ENCODE results near the gene TLCD3B. TPM values are rescaled to one million over a fixed set of nuclear protein-coding genes. Genes with fewer than 3 reads are reported as not detected.

The TLCD3B gene
- total RNA-seq, 3 donors from 2014 or later: 0.22 to 0.33 (median 0.32) TPM

- no peaks in the 10 kb centered on the region for H3K9me3 Mint-ChIP-seq
- H3K36me3 Mint-ChIP-seq (ENCODE audit: insufficient read depth): peaks cover 33% of the 10 kb centered on the region
- ATAC-seq (peak in 1 of 2 donors; percentile 6), DNase-seq (peak; percentile 30)
- peaks cover 35% of the 10 kb centered on the region for H3K4me1 Mint-ChIP-seq (ENCODE audit: low read depth)
- H3K27me3 Mint-ChIP-seq (ENCODE audit: low read depth): no peaks in the 10 kb centered on the region
- peak overlapping the region; percentile 98 for H3K4me3 Mint-ChIP-seq
Observed at GRCh38 chr16:30065943-30066760, 35.1 kb upstream of the TLCD3B start.

- Mint-ChIP-seq H3K9me3 (no peaks in the 10 kb centered on the region), H3K36me3 (ENCODE audit: insufficient read depth) (peaks cover 29% of the 10 kb centered on the region)
Observed at GRCh38 chr16:30065102-30065942, 34.3 kb upstream of the TLCD3B start, which contains the start of gene ALDOA. Gene ALDOA (plus strand): TSS chr16:30065760. CDS start chr16:30066898, 1,138 bp downstream.

GRCh38 chr16:30064729-30065101 is 33.6 kb upstream of the TLCD3B start:
- Mint-ChIP-seq H3K4me1 (ENCODE audit: low read depth) (peaks cover 31% of the 10 kb centered on the region), H3K9me3 (no peaks in the 10 kb centered on the region), H3K4me3 (peak overlapping the region; percentile 98), H3K27me3 (ENCODE audit: low read depth) (no peaks in the 10 kb centered on the region), H3K36me3 (ENCODE audit: insufficient read depth) (peaks cover 25% of the 10 kb centered on the region)
- DNase-seq (no peak), ATAC-seq (no peak)

More at GRCh38 chr16:30065102-30065942, 34.3 kb upstream of the TLCD3B start, which contains the start of gene ALDOA:
- DNase-seq (peak; percentile 94), ATAC-seq (peak; percentile 84 to 85)
- H3K4me1 Mint-ChIP-seq (ENCODE audit: low read depth): peaks cover 34% of the 10 kb centered on the region
- H3K27me3 Mint-ChIP-seq (ENCODE audit: low read depth): no peaks in the 10 kb centered on the region
- H3K4me3 Mint-ChIP-seq: peak within 1 kb of the TSS; percentile 98

- Mint-ChIP-seq H3K36me3 (ENCODE audit: insufficient read depth) (peaks cover 20% of the 10 kb centered on the region), H3K4me3 (peak overlapping the region; percentile 98), H3K4me1 (ENCODE audit: low read depth) (peaks cover 25% of the 10 kb centered on the region), H3K27me3 (ENCODE audit: low read depth) (no peaks in the 10 kb centered on the region), H3K9me3 (no peaks in the 10 kb centered on the region)
- DNase-seq (peak; percentile 62), ATAC-seq (peak; percentile 27 to 28)
Observed at GRCh38 chr16:30063893-30064728, 33.0 kb upstream of the TLCD3B start.

- Mint-ChIP-seq H3K9me3 (no peaks in the 10 kb centered on the region), H3K36me3 (ENCODE audit: insufficient read depth) (peaks cover 14% of the 10 kb centered on the region), H3K4me1 (ENCODE audit: low read depth) (peaks cover 19% of the 10 kb centered on the region)
Observed at GRCh38 chr16:30063278-30063892, 32.3 kb upstream of the TLCD3B start.

GRCh38 chr16:30060836-30061554 is 29.9 kb upstream of the TLCD3B start:
- DNase-seq: no peak
- H3K4me1 Mint-ChIP-seq (ENCODE audit: low read depth): peaks cover 5% of the 10 kb centered on the region
- ATAC-seq: no peak
- H3K4me3 Mint-ChIP-seq: no peak overlapping the region
- no peaks in the 10 kb centered on the region for H3K27me3 Mint-ChIP-seq (ENCODE audit: low read depth)
- H3K36me3 Mint-ChIP-seq (ENCODE audit: insufficient read depth): no peaks in the 10 kb centered on the region
- no peaks in the 10 kb centered on the region for H3K9me3 Mint-ChIP-seq

More at GRCh38 chr16:30063278-30063892, 32.3 kb upstream of the TLCD3B start:
- ATAC-seq (no peak), DNase-seq (no peak)
- peak overlapping the region; percentile 98 for H3K4me3 Mint-ChIP-seq
- H3K27me3 Mint-ChIP-seq (ENCODE audit: low read depth): no peaks in the 10 kb centered on the region

- Mint-ChIP-seq H3K4me3 (no peak overlapping the region), H3K4me1 (ENCODE audit: low read depth) (peaks cover 6% of the 10 kb centered on the region), H3K27me3 (ENCODE audit: low read depth) (no peaks in the 10 kb centered on the region), H3K36me3 (ENCODE audit: insufficient read depth) (no peaks in the 10 kb centered on the region), H3K9me3 (no peaks in the 10 kb centered on the region)
- ATAC-seq (no peak), DNase-seq (no peak)
Observed at GRCh38 chr16:30060346-30060745, 29.3 kb upstream of the TLCD3B start.

GRCh38 chr16:30054959-30055553 is 24.0 kb upstream of the TLCD3B start:
- Mint-ChIP-seq H3K27me3 (ENCODE audit: low read depth) (no peaks in the 10 kb centered on the region), H3K9me3 (no peaks in the 10 kb centered on the region), H3K4me1 (ENCODE audit: low read depth) (peaks cover 20% of the 10 kb centered on the region), H3K4me3 (peak overlapping the region; percentile 34), H3K36me3 (ENCODE audit: insufficient read depth) (no peaks in the 10 kb centered on the region)
- ATAC-seq: peak; percentile 65 to 72
- DNase-seq: peak; percentile 22

GRCh38 chr16:30054451-30054850 is 23.4 kb upstream of the TLCD3B start:
- Mint-ChIP-seq H3K36me3 (ENCODE audit: insufficient read depth) (no peaks in the 10 kb centered on the region), H3K4me1 (ENCODE audit: low read depth) (peaks cover 20% of the 10 kb centered on the region), H3K9me3 (no peaks in the 10 kb centered on the region), H3K27me3 (ENCODE audit: low read depth) (no peaks in the 10 kb centered on the region), H3K4me3 (peak overlapping the region; percentile 49)
- DNase-seq (no peak), ATAC-seq (no peak)

- Mint-ChIP-seq H3K4me3 (peak overlapping the region; percentile 86), H3K27me3 (ENCODE audit: low read depth) (no peaks in the 10 kb centered on the region), H3K9me3 (no peaks in the 10 kb centered on the region), H3K36me3 (ENCODE audit: insufficient read depth) (no peaks in the 10 kb centered on the region), H3K4me1 (ENCODE audit: low read depth) (peaks cover 20% of the 10 kb centered on the region)
- peak; percentile 9 to 36 for ATAC-seq
- DNase-seq: no peak
Observed at GRCh38 chr16:30053376-30054015, 22.4 kb upstream of the TLCD3B start.

GRCh38 chr16:30052671-30053372 is 21.8 kb upstream of the TLCD3B start:
- peak; percentile 87 for DNase-seq
- peak; percentile 85 to 86 for ATAC-seq
- H3K9me3 Mint-ChIP-seq: no peaks in the 10 kb centered on the region
- H3K36me3 Mint-ChIP-seq (ENCODE audit: insufficient read depth): no peaks in the 10 kb centered on the region
- H3K4me3 Mint-ChIP-seq: peak overlapping the region; percentile 86
- peaks cover 20% of the 10 kb centered on the region for H3K4me1 Mint-ChIP-seq (ENCODE audit: low read depth)
- no peaks in the 10 kb centered on the region for H3K27me3 Mint-ChIP-seq (ENCODE audit: low read depth)

GRCh38 chr16:30051518-30051917 is 20.4 kb upstream of the TLCD3B start:
- no peaks in the 10 kb centered on the region for H3K27me3 Mint-ChIP-seq (ENCODE audit: low read depth)
- H3K36me3 Mint-ChIP-seq (ENCODE audit: insufficient read depth): no peaks in the 10 kb centered on the region
- DNase-seq (no peak), ATAC-seq (no peak)
- H3K9me3 Mint-ChIP-seq: no peaks in the 10 kb centered on the region
- peaks cover 20% of the 10 kb centered on the region for H3K4me1 Mint-ChIP-seq (ENCODE audit: low read depth)
- peak overlapping the region; percentile 40 for H3K4me3 Mint-ChIP-seq

All from activated T-cell treated with anti-CD3 and anti-CD28 coated beads, Interleukin-2, amount 50 U/mL, for 4 hours (primary cell).